Activated naive CD4-positive, alpha-beta T cell treated with anti-CD3 and anti-CD28 coated beads, Interleukin-2, amount 50 U/mL, for 72 hours (primary cell): ENCODE data around the gene WNT9A. TPM values are rescaled to one million over a fixed set of nuclear protein-coding genes. Genes with fewer than 3 reads are reported as not detected.

Experiments
- ATAC-seq, 2 donors: fragments of 150-1000 bp; cut with Tn5 transposase; 2 replicates each; pipeline ENCODE4 v1.10.0; 2021; ENCODE audit warnings: mild to moderate bottlenecking in 2 of 2, moderate library complexity in 2 of 2
- DNase-seq, 2 donors: peaks; one replicate each; pipeline ENCODE4 v3.0.0; 2021 to 2022; ENCODE audit warnings: low spot score in 2 of 2
- H3K27ac Mint-ChIP-seq, 2 donors: one replicate each; pipeline ENCODE4 v1.8.0; 2022; ENCODE audit warnings: mild to moderate bottlenecking in 2 of 2, mixed read lengths in 2 of 2
- H3K36me3 Mint-ChIP-seq, 2 donors: one replicate each; pipeline ENCODE4 v1.8.0; 2022; ENCODE audit warnings: mixed read lengths in 2 of 2
- H3K9me3 Mint-ChIP-seq, 2 donors: one replicate each; pipeline ENCODE4 v1.8.0; 2022; ENCODE audit warnings: mixed read lengths in 2 of 2
- total RNA-seq, 2 donors: library from RNA; stranded (reverse); gene quantifications; one replicate each; pipeline ENCODE4 v1.2.3, GENCODE V29; 2022

WNT9A gene
- total RNA-seq, 2 donors from 2014 or later: not detected

DNA sequence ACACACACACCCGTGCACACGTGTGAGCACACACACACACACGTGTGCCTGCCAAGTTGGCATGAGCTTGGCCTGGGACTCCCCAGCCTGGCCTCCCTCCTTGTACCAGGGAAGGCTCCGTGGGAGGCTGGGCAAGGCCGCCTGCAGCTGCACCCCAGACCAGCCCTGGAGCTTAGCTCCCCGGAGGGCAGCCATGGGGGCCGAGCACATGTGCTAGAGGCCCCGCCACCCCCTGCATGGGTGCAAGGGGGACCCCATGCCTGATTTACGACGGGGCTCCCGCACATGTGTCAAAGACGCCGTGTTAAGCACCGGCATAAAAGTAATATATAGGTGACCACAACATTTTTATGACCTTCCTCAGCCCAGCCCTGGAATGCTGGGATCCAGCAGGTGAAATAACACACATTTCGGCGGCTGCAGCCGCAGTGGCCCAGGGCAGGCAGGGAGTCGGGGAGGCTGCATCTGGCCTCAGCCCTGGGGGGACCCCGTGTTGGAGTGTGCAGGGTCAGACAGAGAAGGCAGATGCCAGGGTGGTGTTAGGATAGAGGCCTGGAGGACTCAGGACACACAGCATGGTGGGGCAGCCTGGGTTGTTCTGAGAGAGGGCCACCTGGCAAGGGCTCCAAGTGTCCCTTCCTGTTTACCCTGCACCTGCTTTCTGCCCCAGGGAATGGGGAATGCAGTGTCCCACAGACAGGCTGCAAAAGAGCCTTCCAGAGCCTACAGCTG is 56.3 kb downstream of the WNT9A start:
- DNase-seq: peak in 1 of 2 donors; percentile 33
- no peaks in the 10 kb centered on the region for H3K36me3 Mint-ChIP-seq
- no peak overlapping the region for H3K27ac Mint-ChIP-seq
- no peaks in the 10 kb centered on the region for H3K9me3 Mint-ChIP-seq
- no peak for ATAC-seq

DNA sequence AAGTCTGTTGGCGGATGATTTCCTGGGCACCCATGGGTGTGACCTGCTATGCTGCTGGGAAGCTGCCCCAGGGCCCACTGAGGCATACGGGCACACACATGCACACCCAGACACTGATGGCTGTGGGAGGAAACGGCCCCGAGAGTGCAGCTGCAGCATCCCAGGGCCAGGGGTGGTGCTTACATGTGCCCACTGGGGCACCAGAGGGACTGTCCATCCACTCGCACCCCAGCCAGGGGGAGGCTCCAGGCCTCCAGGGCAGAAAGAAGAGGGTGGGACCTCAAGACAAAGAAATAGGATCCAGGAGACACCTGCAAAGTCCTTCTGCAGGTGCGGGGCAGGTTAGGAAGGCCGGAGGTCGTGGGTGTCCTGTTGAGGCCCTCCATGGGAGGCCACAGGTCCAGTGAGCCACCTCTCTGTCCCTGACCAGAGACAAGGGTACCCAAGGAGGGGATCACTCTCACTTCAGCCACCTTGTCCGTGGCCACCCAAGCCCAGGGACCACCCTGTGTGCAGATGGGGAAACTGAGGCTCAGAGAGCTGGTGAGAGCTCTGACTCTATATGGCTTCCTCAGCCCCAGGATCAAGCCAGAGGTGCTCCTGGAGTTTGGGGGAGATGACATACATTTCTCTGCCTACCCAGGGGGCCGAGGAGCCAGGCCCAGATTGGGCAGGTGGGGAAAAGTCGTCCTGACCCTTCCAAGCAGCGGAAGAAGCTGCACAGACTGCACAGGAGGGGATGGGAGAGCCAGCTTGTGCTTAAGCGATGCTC is 57.1 kb downstream of the WNT9A start:
- peak in 1 of 2 donors; percentile 28 for DNase-seq

DNA sequence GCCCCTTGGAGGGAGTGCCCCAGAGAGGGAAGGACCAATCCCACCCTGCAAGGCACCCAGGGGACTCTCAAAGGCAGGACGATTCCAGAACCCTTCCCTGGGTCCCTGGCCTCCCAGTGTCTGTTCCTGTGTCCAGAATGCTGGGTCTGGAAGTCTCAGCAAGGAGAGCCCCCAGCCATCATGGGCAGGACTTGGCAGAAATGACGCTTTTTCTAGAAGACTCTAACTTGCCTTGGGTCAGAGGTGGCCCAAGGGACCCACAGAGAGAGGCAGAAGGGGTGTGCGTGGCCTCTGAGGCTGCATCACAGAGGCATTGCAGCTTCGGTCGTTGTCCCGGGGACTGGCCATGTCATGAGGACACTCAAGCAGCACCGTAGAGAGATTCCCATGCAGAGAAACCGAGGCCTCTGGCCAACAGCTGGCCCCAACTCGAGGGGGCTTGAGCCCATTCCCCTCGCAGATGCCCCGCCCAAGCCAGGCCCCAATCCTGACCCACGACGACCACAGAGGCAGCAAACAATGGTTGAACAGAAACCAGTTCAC is 57.8 kb downstream of the WNT9A start:
- Mint-ChIP-seq H3K27ac (no peak overlapping the region), H3K9me3 (no peaks in the 10 kb centered on the region), H3K36me3 (no peaks in the 10 kb centered on the region)
- ATAC-seq: no peak
- peak in 1 of 2 donors; percentile 46 for DNase-seq

More for the DNA sequence above, 57.1 kb downstream of the WNT9A start:
- Mint-ChIP-seq H3K9me3 (no peaks in the 10 kb centered on the region), H3K36me3 (no peaks in the 10 kb centered on the region), H3K27ac (no peak overlapping the region)
- ATAC-seq: no peak

DNA sequence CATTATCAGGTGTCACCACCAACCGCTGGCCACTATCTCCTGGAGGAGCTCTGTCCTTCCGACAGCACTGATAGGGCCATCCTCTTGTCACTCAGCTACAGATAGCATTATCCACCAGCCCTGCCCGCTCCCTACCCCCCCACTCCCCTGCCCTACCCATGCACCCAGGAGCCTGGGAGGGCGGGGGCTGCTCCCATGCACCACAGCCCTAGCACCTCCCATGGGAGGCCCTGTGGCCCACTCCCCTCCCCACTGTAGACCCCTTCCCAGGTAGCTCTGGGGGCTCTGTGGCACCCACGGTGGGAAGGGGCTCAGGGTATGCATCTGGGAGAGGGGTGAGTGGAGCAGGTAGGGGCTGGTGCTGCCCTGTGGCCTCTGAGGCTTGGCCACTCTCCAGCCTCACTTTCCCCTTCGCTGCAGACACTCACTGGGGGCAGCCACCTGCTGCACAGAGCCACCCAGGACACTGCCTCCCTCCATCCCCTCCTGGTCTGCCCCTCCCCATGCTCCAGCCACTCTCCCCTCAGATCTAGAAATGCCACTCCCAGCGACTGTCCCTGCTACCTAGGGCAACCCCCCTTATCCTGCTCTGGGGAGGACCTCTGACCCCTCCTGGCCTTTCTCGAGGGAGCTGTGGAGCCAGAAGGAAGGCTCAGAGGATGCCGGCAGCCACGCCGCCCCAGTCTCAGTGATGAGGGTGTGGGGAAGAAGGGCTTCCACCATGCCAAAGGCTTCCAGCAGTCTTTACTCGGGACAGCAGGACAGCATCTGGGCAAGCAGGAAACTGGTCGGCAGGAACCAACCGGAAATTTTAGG is 58.5 kb downstream of the WNT9A start:
- H3K9me3 Mint-ChIP-seq: no peaks in the 10 kb centered on the region
- no peak overlapping the region for H3K27ac Mint-ChIP-seq

DNA sequence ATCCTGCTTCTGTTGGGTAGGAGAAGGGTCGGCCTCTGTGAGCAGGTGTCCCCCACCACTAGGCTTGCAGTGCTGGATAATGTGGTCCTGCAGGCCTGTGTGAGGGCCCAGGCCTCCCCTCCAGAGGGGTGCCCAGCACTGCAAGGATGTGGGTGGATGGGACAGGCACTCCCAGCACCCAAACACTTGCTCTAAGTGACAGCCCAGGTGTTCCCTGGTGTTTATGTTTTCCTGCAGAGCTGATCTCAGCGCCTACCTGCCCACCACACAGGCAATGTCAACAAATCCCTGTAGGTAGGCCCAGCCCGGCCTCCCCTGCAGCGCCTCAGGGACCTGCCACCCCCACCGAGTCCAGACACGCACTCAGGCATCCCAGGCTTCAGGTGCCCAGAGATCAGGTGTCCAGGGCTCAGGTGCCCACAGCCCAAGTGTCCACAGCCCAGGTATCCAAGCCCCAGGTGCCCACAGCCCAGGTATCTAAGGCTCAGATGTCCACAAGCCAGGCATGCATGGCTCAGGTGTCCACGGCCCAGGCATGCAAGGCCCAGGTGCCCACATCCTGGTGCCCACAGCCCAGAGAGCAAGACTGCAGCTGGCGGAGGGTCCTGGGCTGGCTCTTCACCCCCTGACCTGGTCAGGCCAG is 59.2 kb downstream of the WNT9A start:
- H3K36me3 Mint-ChIP-seq: no peaks in the 10 kb centered on the region
- no peak for ATAC-seq
- H3K9me3 Mint-ChIP-seq: no peaks in the 10 kb centered on the region
- H3K27ac Mint-ChIP-seq: no peak overlapping the region
- peak in 1 of 2 donors; percentile 49 for DNase-seq

More for the DNA sequence above, 58.5 kb downstream of the WNT9A start:
- ATAC-seq (no peak), DNase-seq (peak in 1 of 2 donors; percentile 44)
- no peaks in the 10 kb centered on the region for H3K36me3 Mint-ChIP-seq

DNA sequence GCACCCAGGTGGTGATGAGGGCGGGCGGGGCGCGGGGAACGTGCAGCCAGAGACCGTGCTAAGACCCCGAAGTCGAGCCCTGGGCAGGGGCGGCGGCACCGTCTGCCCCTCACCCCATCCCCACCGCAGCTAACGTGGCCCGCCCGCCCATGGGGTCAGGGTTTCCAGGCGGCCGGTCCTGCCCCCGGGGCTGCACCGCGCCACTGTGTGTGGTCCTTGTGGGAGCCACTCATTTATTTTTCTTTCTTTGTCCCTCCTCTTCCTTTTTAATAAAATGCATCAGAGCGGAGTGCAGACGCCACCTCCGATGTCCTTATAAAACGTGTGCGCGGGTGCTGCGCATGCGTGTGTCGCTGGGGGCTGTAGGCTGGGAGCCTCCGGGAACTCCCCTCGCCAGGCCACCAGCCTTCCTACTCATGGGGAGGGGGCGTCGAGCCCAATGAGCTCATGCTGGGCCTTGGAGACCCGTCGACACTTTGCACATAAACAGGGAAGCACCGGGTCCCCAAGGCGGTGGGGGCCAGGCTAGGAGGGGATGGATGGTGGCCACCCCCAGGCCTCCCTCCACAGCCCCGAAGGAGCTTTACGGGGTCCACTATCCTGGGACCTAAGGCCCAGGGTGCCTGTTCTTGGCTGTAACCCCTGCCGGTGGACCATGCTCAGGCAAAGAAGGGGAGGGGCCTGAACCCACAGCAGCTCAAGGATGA is 59.9 kb downstream of the WNT9A start:
- DNase-seq (peak in 1 of 2 donors; percentile 55), ATAC-seq (peak in 1 of 2 donors; percentile 4)
- H3K9me3 Mint-ChIP-seq: no peaks in the 10 kb centered on the region
- H3K27ac Mint-ChIP-seq: peak overlapping the region in 1 of 2 donors; percentile 22
- no peaks in the 10 kb centered on the region for H3K36me3 Mint-ChIP-seq

DNA sequence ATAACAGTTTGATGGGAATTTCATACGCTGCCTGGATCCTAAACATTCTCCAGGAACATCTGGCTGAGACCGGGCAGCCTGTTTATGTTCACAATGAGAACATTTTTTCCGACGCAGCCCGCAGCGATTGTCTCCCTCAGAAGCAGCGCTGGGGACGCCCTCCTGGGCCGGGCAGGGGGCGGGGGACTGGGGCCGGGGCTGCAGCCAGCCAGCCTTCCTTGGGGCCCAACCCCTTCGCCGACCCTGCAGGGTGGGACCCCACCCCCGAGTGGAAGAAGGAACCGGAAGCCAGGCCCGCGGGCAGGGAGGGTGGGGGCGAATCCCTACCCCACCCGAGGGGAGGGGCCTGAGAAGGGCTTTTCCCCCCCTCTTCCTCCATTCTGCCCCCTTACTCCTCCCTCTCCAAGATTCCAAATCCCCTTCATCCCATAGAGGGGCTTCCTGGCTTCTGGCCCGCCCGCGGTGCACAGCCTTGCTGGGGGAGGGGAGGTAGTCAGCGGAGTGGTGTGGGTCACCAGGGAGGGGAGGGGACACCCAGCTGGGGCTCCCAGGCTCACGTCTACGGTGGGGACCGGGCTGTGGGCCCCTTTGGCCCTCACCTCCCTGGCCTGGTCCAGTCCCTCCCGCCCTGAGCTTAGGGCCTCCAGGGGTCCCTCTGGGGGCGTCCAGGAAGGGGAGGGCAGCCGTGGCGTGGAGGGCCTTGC is 60.6 kb downstream of the WNT9A start:
- peak in 1 of 2 donors; percentile 48 for DNase-seq

DNA sequence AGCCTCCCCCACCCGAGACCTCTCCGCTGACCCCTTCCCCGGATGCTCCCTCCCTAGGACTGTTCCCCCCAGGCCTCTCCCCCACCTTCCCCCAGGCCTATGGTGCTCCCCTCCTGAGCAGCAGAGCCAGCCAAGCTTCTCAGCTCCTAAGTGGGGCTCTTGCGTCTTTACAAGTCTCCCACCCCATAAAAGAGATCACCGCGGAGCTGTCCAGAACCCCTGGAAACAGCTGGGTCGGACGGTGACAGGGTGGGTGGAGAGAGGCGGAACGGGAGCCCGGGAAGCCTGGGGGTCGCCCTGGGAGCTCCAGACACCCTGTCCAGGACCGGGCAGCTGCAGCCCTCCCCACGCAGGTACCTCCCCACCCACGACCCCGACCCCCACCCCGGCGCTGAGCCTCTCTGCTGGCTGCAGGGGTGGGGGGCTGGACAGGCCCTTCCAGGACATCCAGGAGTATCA is 61.2 kb downstream of the WNT9A start:
- H3K27ac Mint-ChIP-seq: no peak overlapping the region
- H3K9me3 Mint-ChIP-seq: no peaks in the 10 kb centered on the region
- DNase-seq (peak in 1 of 2 donors; percentile 50), ATAC-seq (no peak)
- no peaks in the 10 kb centered on the region for H3K36me3 Mint-ChIP-seq

More for the DNA sequence above, 60.6 kb downstream of the WNT9A start:
- peak; percentile 30 to 34 for ATAC-seq
- Mint-ChIP-seq H3K27ac (no peak overlapping the region), H3K9me3 (no peaks in the 10 kb centered on the region), H3K36me3 (no peaks in the 10 kb centered on the region)

DNA sequence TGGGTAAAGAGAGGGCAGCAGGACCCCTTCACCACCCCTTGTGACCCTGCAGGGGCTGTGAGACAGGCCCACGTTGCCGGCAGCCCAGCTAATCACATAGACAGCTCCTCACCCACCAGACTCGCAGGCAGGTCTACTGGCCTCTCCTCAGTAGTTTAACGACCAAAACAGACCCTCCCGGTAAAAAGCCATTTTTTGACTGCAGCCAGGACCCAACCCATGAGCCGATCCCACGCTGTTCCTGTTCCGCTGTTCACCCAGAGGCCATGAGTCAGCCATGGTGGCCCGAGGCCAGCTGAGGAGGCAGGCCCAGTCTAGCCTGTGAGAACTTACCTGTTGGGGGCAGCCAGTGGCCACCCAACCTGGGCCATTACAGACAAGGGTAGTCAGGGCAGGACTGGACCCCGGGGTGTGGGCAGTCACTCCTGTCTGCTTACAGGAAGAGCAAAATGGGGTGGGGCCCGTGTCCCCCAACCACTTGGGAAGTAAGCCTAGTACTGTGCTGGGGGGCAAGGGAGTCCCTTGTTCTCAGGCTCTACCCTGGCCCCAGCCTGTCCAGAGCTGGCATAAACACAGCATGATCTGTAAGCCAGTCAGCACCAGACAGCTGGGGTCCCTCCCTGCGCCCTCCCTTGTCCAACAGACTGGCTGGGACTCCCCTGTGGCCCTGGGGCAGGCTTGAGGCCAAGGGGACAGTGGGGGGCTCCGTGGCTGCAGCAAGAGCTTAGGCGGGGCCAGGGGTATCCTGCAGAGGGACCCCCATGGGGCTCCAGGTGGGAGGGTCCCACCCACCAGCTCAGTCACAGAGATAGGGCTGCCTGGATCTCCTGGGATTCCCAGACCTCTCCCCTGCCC is 61.9 kb downstream of the WNT9A start:
- peak in 1 of 2 donors; percentile 53 for DNase-seq
- H3K36me3 Mint-ChIP-seq: no peaks in the 10 kb centered on the region
- peak overlapping the region in 1 of 2 donors; percentile 57 for H3K27ac Mint-ChIP-seq
- peak in 1 of 2 donors; percentile 45 for ATAC-seq
- H3K9me3 Mint-ChIP-seq: no peaks in the 10 kb centered on the region

DNA sequence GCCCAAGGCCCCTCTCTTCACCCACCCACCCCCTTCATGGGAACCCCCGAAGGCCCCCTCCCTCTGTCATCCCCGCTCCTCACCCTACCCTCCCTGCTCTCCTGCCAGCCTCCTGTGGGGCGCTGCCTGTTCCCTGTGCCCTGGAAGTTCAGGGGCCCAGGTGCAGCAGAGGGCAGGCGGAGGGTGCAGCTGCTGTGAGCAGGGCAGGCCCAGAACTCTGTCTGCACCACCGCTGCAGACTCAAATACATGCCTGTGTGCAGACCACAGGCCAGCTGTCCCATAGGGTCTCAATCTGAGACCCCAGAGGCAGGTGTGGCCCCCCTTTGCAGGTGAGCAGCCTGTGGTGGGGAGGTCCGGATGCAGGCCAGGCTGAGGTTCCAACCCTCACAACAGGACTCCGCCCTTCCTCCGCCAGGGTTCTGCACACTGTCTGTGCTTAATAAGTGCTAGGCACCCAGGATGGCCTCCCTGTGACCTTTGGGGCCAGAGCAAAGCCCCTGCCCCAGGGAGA is 62.5 kb downstream of the WNT9A start:
- peak in 1 of 2 donors; percentile 45 for DNase-seq
- peak in 1 of 2 donors; percentile 38 for ATAC-seq
- H3K9me3 Mint-ChIP-seq: no peaks in the 10 kb centered on the region
- H3K27ac Mint-ChIP-seq: peak overlapping the region in 1 of 2 donors; percentile 57
- H3K36me3 Mint-ChIP-seq: no peaks in the 10 kb centered on the region

DNA sequence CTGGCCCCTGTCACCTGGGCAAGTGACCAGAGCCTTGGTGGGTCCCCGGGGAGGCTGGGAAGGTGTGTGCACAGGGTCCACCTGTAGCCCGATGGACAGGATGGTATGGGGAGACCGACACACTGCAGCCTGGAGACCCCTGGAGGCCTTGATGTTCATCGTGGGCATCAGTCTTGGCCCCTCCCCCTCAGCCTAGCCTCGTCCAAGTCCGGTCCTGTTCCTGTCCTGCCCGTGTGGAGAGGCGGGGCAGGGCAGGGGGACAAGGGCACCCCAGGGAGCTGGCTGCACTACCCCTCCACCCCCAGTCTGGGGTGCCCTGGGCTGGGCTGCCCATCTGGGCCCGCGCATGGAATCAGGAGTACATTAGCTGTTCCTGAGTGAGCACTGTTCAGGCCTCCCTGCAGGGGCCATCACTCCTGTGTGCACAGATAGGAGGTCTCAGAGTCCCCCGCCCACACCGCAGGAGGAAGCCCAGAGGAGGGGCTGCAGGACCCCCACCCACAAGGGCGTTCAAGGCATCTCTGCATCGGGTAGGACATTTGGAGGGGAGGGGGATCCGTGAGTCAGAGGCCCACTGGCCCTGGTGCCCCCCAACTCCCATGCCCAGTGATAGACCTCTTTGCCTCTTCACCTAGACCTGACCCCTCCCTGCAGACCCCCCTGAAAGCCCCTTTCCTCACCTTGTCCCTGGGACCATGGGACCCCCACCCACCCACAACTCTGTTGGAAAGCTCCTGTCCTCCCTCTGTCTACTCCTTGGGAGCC is 63.2 kb downstream of the WNT9A start:
- H3K36me3 Mint-ChIP-seq: no peaks in the 10 kb centered on the region
- no peak overlapping the region for H3K27ac Mint-ChIP-seq
- ATAC-seq (no peak), DNase-seq (peak in 1 of 2 donors; percentile 50)
- H3K9me3 Mint-ChIP-seq: no peaks in the 10 kb centered on the region

DNA sequence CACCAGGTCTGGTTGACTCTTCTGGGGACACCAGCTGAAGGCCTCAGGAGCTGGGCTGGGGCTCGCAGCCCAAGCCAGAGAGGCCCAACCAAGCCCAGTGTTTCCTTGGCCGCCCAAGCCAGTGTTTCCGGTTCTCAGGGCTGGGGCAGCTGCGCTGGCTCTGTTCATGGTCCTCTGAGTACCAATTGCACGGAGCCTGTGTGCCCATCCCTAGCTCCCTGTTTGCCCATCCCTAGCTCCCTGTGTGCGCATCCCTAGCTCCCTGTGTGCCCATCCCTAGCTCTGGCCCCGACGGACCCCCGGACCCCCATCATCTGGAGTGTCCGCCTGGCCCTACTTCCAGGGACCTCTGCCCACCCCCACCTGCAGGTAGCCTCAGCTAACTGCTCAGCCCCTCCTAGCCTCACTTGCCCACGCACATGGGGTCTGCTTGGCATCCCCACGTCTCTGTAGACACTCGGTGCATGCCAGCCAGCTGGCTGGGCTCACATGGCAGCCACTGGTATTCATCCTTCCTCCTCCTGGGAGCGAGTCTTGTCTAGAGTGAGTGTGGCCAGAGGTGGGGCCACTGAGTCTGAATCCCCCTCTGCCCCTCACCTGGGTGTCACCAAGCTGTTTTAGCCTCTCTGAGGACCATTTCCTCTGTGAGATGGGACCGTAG is 64.0 kb downstream of the WNT9A start:
- peak in 1 of 2 donors; percentile 43 for DNase-seq
- H3K9me3 Mint-ChIP-seq: no peaks in the 10 kb centered on the region
- H3K27ac Mint-ChIP-seq: no peak overlapping the region
- no peak for ATAC-seq
- no peaks in the 10 kb centered on the region for H3K36me3 Mint-ChIP-seq

DNA sequence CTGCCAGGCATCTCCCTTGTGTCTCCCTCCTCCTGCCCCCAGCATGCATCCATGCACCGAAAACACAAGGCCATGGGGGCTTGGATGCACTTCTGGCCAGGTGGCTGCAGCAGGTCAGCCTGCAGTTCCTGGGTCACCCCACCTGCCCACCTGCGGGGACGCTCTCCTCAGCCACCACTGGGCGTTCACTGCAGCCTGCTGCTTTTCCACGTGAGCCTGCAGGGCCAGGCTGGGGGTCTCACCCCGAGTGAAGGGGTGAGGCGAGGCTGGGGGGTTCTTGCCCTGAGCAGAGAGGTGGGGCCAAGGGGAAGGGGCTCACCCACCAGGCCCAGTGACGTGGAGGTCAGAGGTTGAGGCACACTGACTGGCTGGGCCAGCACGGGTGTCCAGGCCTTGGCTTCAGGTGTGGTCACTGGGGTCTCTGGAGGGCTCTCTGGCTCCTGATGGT is 64.6 kb downstream of the WNT9A start:
- Mint-ChIP-seq H3K27ac (no peak overlapping the region), H3K36me3 (no peaks in the 10 kb centered on the region), H3K9me3 (no peaks in the 10 kb centered on the region)
- DNase-seq: peak in 1 of 2 donors; percentile 53
- no peak for ATAC-seq
